Measurements from ENCODE around the gene PTPN14. TPM values are rescaled to one million over a fixed set of nuclear protein-coding genes. Genes with fewer than 3 reads are reported as not detected.

PTPN14 gene
- total and polyA plus RNA-seq, 2 of the 4 experiments (the other 2 are of a cell fraction) = 21.5 to 31.7 TPM

DNA sequence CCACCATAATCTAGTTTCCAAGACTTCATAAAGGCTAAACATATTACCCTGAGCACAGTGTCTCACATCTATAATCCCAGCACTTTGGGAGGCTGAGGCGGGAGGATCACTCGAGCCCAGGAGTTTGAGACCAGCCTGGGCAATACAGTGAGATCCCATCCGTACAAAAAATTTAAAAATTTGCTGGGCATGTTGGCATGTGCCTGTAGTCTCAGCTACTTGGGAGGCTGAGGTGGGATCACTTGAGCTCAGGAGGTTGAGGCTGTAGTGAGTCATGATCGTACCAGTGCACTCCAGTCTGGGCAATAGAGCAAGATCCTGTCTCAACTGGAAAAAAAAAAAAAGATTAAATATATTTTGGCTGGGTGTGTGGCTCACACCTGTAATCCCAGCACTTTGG, 90.1 kb downstream of the PTPN14 start:
- Histone ChIP-seq H3K9me3 (ENCODE audit: control insufficient read depth, insufficient read depth, low read length) (no peaks in the 10 kb centered on the region), H3K4me2 (ENCODE audit: low read depth, low read length) (no peak overlapping the region), H2AK9ac (replicated peaks; ENCODE audit: low read depth, low read length, poor library complexity) (no peak overlapping the region), H4K91ac (ENCODE audit: insufficient read depth, low read depth, low read length) (no peak overlapping the region), H3K4ac (ENCODE audit: low read depth, low read length) (no peak overlapping the region), H3K9ac (ENCODE audit: low read depth, low read length) (no peak overlapping the region), H2BK15ac (ENCODE audit: low read depth, low read length) (no peak overlapping the region), H2BK120ac (ENCODE audit: low read depth, low read length) (no peak overlapping the region), H3K36me3 (ENCODE audit: control insufficient read depth, insufficient read depth, low read length) (peaks cover 14% of the 10 kb centered on the region), H2BK20ac (ENCODE audit: low read depth, low read length) (no peak overlapping the region), H3K4me1 (ENCODE audit: control insufficient read depth, insufficient read depth, low read length) (peaks cover 10% of the 10 kb centered on the region), H4K20me1 (ENCODE audit: insufficient read depth, low read length) (peaks cover 40% of the 10 kb centered on the region), H3K27me3 (ENCODE audit: control insufficient read depth, insufficient read depth, low read length) (no peaks in the 10 kb centered on the region), H3K56ac (ENCODE audit: extremely low read depth, insufficient read depth, low read length) (no peak overlapping the region), H2AFZ (replicated peaks; ENCODE audit: low read length, poor library complexity) (no peak overlapping the region), H3K23ac (ENCODE audit: low read depth, low read length) (no peak overlapping the region), H3K27ac (ENCODE audit: insufficient read depth, low read length) (no peak overlapping the region), H3K14ac (replicated peaks; ENCODE audit: low read depth, low read length) (no peak overlapping the region), H3K9me1 (ENCODE audit: insufficient read depth, low read length) (peaks cover 26% of the 10 kb centered on the region), H4K5ac (ENCODE audit: low read depth, low read length) (no peak overlapping the region), H3K79me1 (ENCODE audit: low read depth in 1 of 2, low read length in 2 of 2) (peaks cover 45 to 65% of the 10 kb centered on the region in 2 experiments), H3K4me3 (ENCODE audit: insufficient read depth, low read depth, low read length) (no peak overlapping the region), H3K18ac (ENCODE audit: low read depth, low read length) (no peak overlapping the region), H4K8ac (ENCODE audit: low read depth in 2 of 2, low read length in 2 of 2) (no peak overlapping the region), H2BK5ac (ENCODE audit: low read depth, low read length, poor library complexity, severe bottlenecking) (no peak overlapping the region), H2AK5ac (ENCODE audit: low read depth, low read length) (no peak overlapping the region)
- ATAC-seq (ENCODE audit: low read depth) (no peak), DNase-seq (no peak)
- ChIA-PET CTCF (no interaction called here), POLR2A (ENCODE audit: unreplicated experiment) (no interaction called here)
- dilution Hi-C loops (cut with HindIII; ENCODE audit: low sequenced_read_pairs, unreplicated experiment) (no loop called here), in situ Hi-C loops (cut with MboI; ENCODE audit: low sequenced_read_pairs) (no loop called here), intact Hi-C loops (cut with micrococcal nuclease) (no loop called here)
- WGBS, 2 experiments (ENCODE audit: extremely low coverage in 2 of 2, insufficient read length in 1 of 2) = no CpG with 5 or more reads among the region's 4 CpGs
- no TSS peak for BruUV-seq (replicated peaks)
- TF ChIP-seq NFE2L2 (IDR thresholded peaks at IDR 0.05; ENCODE audit: low read depth, low read length) (no peak), MXI1 (IDR thresholded peaks at IDR 0.05; ENCODE audit: borderline replicate concordance, low read depth, low read length) (no peak), MAZ (IDR thresholded peaks at IDR 0.05; ENCODE audit: borderline replicate concordance, low read depth, low read length) (no peak), SMC3 (IDR thresholded peaks at IDR 0.05; ENCODE audit: low read depth, low read length) (no peak), USF2 (IDR thresholded peaks at IDR 0.05; ENCODE audit: low read depth, low read length) (no peak), CHD1 (IDR thresholded peaks at IDR 0.05; ENCODE audit: low read depth, low read length) (no peak), CEBPB (IDR thresholded peaks at IDR 0.05; ENCODE audit: low read depth, low read length) (no peak), RCOR1 (IDR thresholded peaks at IDR 0.05; ENCODE audit: insufficient replicate concordance, low read length) (no peak), FOS (IDR thresholded peaks at IDR 0.05; ENCODE audit: low read depth, low read length) (no peak), RFX5 (IDR thresholded peaks at IDR 0.05; ENCODE audit: low read depth, low read length) (no peak), RAD21 (IDR thresholded peaks at IDR 0.05; ENCODE audit: low read length) (no peak), BHLHE40 (IDR thresholded peaks at IDR 0.05; ENCODE audit: low read depth, low read length) (no peak), MAFK (IDR thresholded peaks at IDR 0.05; ENCODE audit: low read depth, low read length) (no peak), POLR2A (IDR thresholded peaks at IDR 0.05; ENCODE audit: low read depth, low read length) (no peak)
- TF ChIP-seq, protein P1, sequence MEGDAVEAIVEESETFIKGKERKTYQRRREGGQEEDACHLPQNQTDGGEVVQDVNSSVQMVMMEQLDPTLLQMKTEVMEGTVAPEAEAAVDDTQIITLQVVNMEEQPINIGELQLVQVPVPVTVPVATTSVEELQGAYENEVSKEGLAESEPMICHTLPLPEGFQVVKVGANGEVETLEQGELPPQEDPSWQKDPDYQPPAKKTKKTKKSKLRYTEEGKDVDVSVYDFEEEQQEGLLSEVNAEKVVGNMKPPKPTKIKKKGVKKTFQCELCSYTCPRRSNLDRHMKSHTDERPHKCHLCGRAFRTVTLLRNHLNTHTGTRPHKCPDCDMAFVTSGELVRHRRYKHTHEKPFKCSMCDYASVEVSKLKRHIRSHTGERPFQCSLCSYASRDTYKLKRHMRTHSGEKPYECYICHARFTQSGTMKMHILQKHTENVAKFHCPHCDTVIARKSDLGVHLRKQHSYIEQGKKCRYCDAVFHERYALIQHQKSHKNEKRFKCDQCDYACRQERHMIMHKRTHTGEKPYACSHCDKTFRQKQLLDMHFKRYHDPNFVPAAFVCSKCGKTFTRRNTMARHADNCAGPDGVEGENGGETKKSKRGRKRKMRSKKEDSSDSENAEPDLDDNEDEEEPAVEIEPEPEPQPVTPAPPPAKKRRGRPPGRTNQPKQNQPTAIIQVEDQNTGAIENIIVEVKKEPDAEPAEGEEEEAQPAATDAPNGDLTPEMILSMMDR (conservative IDR thresholded peaks at IDR 0.05; ENCODE audit: low read depth, low read length) = no peak
- TF ChIP-seq, protein P2, sequence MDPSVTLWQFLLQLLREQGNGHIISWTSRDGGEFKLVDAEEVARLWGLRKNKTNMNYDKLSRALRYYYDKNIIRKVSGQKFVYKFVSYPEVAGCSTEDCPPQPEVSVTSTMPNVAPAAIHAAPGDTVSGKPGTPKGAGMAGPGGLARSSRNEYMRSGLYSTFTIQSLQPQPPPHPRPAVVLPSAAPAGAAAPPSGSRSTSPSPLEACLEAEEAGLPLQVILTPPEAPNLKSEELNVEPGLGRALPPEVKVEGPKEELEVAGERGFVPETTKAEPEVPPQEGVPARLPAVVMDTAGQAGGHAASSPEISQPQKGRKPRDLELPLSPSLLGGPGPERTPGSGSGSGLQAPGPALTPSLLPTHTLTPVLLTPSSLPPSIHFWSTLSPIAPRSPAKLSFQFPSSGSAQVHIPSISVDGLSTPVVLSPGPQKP (IDR thresholded peaks at IDR 0.05; ENCODE audit: borderline replicate concordance, low read depth, low read length) = no peak

Measured in IMR-90 (cell line).